K562 (cell line): ENCODE results near the gene SLC35B1. TPM values are rescaled to one million over a fixed set of nuclear protein-coding genes. Genes with fewer than 3 reads are reported as not detected.
A peak's percentile ranks its signal among the peaks of the same experiment; 100 is the strongest.

Experiments
- BRCA1 ChIP-seq, 2 experiments: fragments of 450-650 bp in 1 of 2; sonication (generic) in 1 of 2; formaldehyde crosslinking in 1 of 2; IDR thresholded peaks; 2 replicates each; pipeline versions ENCODE4 v1.5.0 to v1.6.1; 2017 to 2020; ENCODE audit warnings: mild to moderate bottlenecking in 1 of 2, missing genetic modification reagents in 1 of 2
- BRD4 ChIP-seq: fragments of 200-600 bp; sonication (generic); IDR thresholded peaks from 2 replicates; pipeline ENCODE4 v1.6.1; 2017; ENCODE audit warnings: inconsistent platforms
- CBFA2T2 ChIP-seq: fragments of 450-650 bp; conservative IDR thresholded peaks from 2 replicates; pipeline ENCODE4 v1.6.1; 2017; ENCODE audit warnings: mild to moderate bottlenecking
- CGGBP1 ChIP-seq: fragments of 250-450 bp; sonication (Bioruptor Pico); IDR thresholded peaks from 2 replicates; pipeline ENCODE4 v1.9.0; 2021; ENCODE audit warnings: mild to moderate bottlenecking
- DPF2 ChIP-seq: fragments of 450-650 bp; IDR thresholded peaks from 2 replicates; pipeline ENCODE4 v1.6.1; 2016
- FOXP1 ChIP-seq: sonication (generic); formaldehyde crosslinking; IDR thresholded peaks from 2 replicates; pipeline ENCODE4 v1.8.0; 2022; ENCODE audit warnings: mild to moderate bottlenecking, missing genetic modification reagents
- FOXP4 ChIP-seq: sonication (generic); formaldehyde crosslinking; IDR thresholded peaks from 2 replicates; pipeline ENCODE4 v1.8.0; 2022; ENCODE audit warnings: mild to moderate bottlenecking, missing genetic modification reagents, borderline replicate concordance
- GATAD2B ChIP-seq: fragments of 450-650 bp; IDR thresholded peaks from 2 replicates; pipeline ENCODE4 v1.6.1; 2017; ENCODE audit warnings: mild to moderate bottlenecking, borderline replicate concordance
- HNRNPUL1 ChIP-seq: fragments of 200-400 bp; formaldehyde crosslinking; IDR thresholded peaks from 2 replicates; pipeline ENCODE4 v1.6.1; 2017; ENCODE audit warnings: low read length
- KAT7 ChIP-seq: sonication (generic); formaldehyde crosslinking; IDR thresholded peaks from 2 replicates; pipeline ENCODE4 v1.8.0; 2022; ENCODE audit warnings: missing genetic modification reagents, mild to moderate bottlenecking, borderline replicate concordance
- KLF10 ChIP-seq: fragments of 250-450 bp; sonication (Bioruptor Pico); IDR thresholded peaks from 2 replicates; pipeline ENCODE4 v1.6.1; 2021; ENCODE audit warnings: matching md5 sums
- MECOM ChIP-seq: fragments of 250-450 bp; sonication (Bioruptor Pico); IDR thresholded peaks from 2 replicates; pipeline ENCODE4 v1.8.0; 2022; ENCODE audit warnings: inconsistent platforms
- NCOA2 ChIP-seq, 2 experiments: fragments of 450-650 bp; IDR thresholded peaks; 2 replicates each; pipeline ENCODE4 v1.6.1; 2018; ENCODE audit warnings: mild to moderate bottlenecking in 2 of 2, moderate library complexity in 1 of 2; ENCODE audit not compliant: partially characterized antibody in 2 of 2
- NFXL1 ChIP-seq: fragments of 450-650 bp; formaldehyde crosslinking; IDR thresholded peaks from 2 replicates; pipeline ENCODE4 v1.4.0; 2021; ENCODE audit warnings: mild to moderate bottlenecking
- POLR2B ChIP-seq: fragments of 450-650 bp; IDR thresholded peaks from 2 replicates; pipeline ENCODE4 v1.6.1; 2018; ENCODE audit warnings: low read depth; ENCODE audit not compliant: partially characterized antibody
- RBBP5 ChIP-seq: fragments of 200-600 bp; sonication (generic); IDR thresholded peaks from 2 replicates; pipeline ENCODE4 v1.6.1; 2012; ENCODE audit warnings: borderline replicate concordance, mild to moderate bottlenecking, low read length, control low read depth, inconsistent platforms; ENCODE audit not compliant: insufficient read depth, poor library complexity, severe bottlenecking
- RFX1 ChIP-seq: fragments of 450-650 bp; IDR thresholded peaks from 2 replicates; pipeline ENCODE4 v1.6.1; 2016; ENCODE audit warnings: mild to moderate bottlenecking, moderate library complexity
- SIRT6 ChIP-seq: IDR thresholded peaks from one replicate; pipeline ENCODE4 v1.6.1; 2012; ENCODE audit warnings: low read depth, mild to moderate bottlenecking, control low read depth, inconsistent platforms, low read length, moderate library complexity
- SMAD4 ChIP-seq: fragments of 250-450 bp; sonication (Bioruptor Pico); conservative IDR thresholded peaks from 2 replicates; pipeline ENCODE4 v1.8.0; 2021; ENCODE audit warnings: inconsistent platforms, mild to moderate bottlenecking, moderate library complexity
- SP2 ChIP-seq: IDR thresholded peaks from 2 replicates; pipeline ENCODE4 v1.6.1; 2011; ENCODE audit warnings: mild to moderate bottlenecking, low read depth, low read length, moderate library complexity; ENCODE audit not compliant: poor library complexity, severe bottlenecking; ENCODE audit errors: extremely low read depth
- SPI1 ChIP-seq: IDR thresholded peaks from 2 replicates; pipeline ENCODE4 v1.6.1; 2011; ENCODE audit warnings: low read depth, low read length, control low read depth, borderline replicate concordance
- TRIM28 ChIP-seq: fragments of 450-650 bp; IDR thresholded peaks from 2 replicates; pipeline ENCODE4 v1.6.1; 2017
- WHSC1 ChIP-seq: IDR thresholded peaks from one replicate; pipeline ENCODE4 v1.6.1; 2012; ENCODE audit warnings: low read length, control low read depth, inconsistent platforms
- ZFP30 ChIP-seq: fragments of 250-450 bp; sonication (Bioruptor Pico); IDR thresholded peaks from 2 replicates; pipeline ENCODE4 v1.8.0; 2022; ENCODE audit warnings: moderate library complexity, mild to moderate bottlenecking, inconsistent platforms, borderline replicate concordance
- ZNF134 ChIP-seq: fragments of 250-450 bp; sonication (Bioruptor Pico); conservative IDR thresholded peaks from 2 replicates; pipeline ENCODE4 v1.4.0; 2020
- ZNF224 ChIP-seq: sonication (generic); formaldehyde crosslinking; IDR thresholded peaks from 2 replicates; pipeline ENCODE4 v1.8.0; 2022; ENCODE audit warnings: mild to moderate bottlenecking, missing genetic modification reagents
- ZNF740 ChIP-seq, 3 experiments: fragments of 200-800 bp in 1 of 3; sonication (Bioruptor generic) in 1 of 3; sonication (generic) in 1 of 3; formaldehyde crosslinking in 1 of 3; IDR thresholded peaks; 2 replicates each; pipeline versions ENCODE4 v1.6.1 to v1.8.0; 2016 to 2022; ENCODE audit warnings: mild to moderate bottlenecking in 2 of 3, missing compliant biosample characterization in 2 of 3, missing genetic modification characterization in 2 of 3, missing genetic modification reagents in 1 of 3
- polyA plus RNA-seq, 8 experiments: library from polyadenylated mRNA; depleted of rRNA in 4 of 8; stranded (reverse) in 5 of 8; unstranded in 3 of 8; fragments of >200 nt; fragmentation: Nextera tagmentation in 2 of 8; fragmentation: Illumina TruSeq in 1 of 8; extraction: Ambion mirVana in 2 of 8; extraction: Trizol in 1 of 8; gene quantifications; 2 replicates each; pipeline versions ENCODE4 v1.2.1 to v1.2.3, GENCODE V29; 2011 to 2014; ENCODE audit warnings: inconsistent platforms in 1 of 8, missing spikeins in 1 of 8
- total RNA-seq, 7 experiments: library from RNA; depleted of rRNA in 6 of 7; stranded (reverse); fragments of >200 nt in 6 of 7; fragmentation: Illumina TruSeq in 2 of 7; extraction: Trizol in 2 of 7; gene quantifications; 2 replicates each; pipeline versions ENCODE4 v1.2.1 to v1.2.3, GENCODE V29; 2011 to 2021; ENCODE audit warnings: low replicate concordance in 1 of 7

The SLC35B1 gene
- total and polyA plus RNA-seq, 9 of the 15 experiments (the other 6 are each of a cell fraction or from before 2014, with no cell fraction given) = 51.4 to 87.9 (median 66.3) TPM

GRCh38 chr17:49739641-49740271 lies 32.0 kb upstream of the SLC35B1 start (continued):
- TF ChIP-seq ZFP30 (CRISPR knock-in tag) = no peak
- peak; percentile 100 for TF ChIP-seq DPF2
- TF ChIP-seq ZNF224 (CRISPR knock-in tag) = no peak
- no peak for TF ChIP-seq KLF10 (CRISPR knock-in tag)
- TF ChIP-seq WHSC1 = no peak
- TF ChIP-seq FOXP1 (CRISPR knock-in tag) = peak; percentile 100
- TF ChIP-seq SPI1 = 0 out of 2 replicates have a peak, but pooled peaks have one; percentile 48
- TF ChIP-seq FOXP4 (CRISPR knock-in tag) = peak; percentile 99
- no peak for TF ChIP-seq SP2
- peak; percentile 94 to 95 for TF ChIP-seq NCOA2 (IDR thresholded peaks at IDR 0.05; ENCODE audit: partially characterized antibody in 2 of 2)
- peak; percentile 85 for TF ChIP-seq GATAD2B
- no peak for TF ChIP-seq BRD4
- TF ChIP-seq SIRT6 = no peak
- TF ChIP-seq TRIM28 = peak; percentile 73; the same call in 1 of the 2 replicates
- TF ChIP-seq ZNF134 = peak; percentile 77
- peak; percentile 82; the same call in 1 of the 2 replicates for TF ChIP-seq NFXL1 (CRISPR knock-in tag)
- TF ChIP-seq CGGBP1 (CRISPR knock-in tag) = no peak
- TF ChIP-seq ZNF740 (CRISPR knock-in tag; IDR thresholded peaks at IDR 0.05) = no peak
- peak in 1 of 2 experiments; percentile 64; a peak in 1 of 4 replicates for TF ChIP-seq ZNF740 (tag; IDR thresholded peaks at IDR 0.05)
- TF ChIP-seq SMAD4 (CRISPR knock-in tag) = peak; percentile 99
- TF ChIP-seq RBBP5 = peak; percentile 44
- peak; percentile 76; the same call in 1 of the 2 replicates for TF ChIP-seq HNRNPUL1
- TF ChIP-seq CBFA2T2 = peak; percentile 100
- peak; percentile 61; the same call in 1 of the 2 replicates for TF ChIP-seq KAT7 (CRISPR knock-in tag)
- TF ChIP-seq RFX1 = peak; percentile 61
- TF ChIP-seq POLR2B = peak; percentile 42
- peak; percentile 91 for TF ChIP-seq MECOM (CRISPR knock-in tag)
- TF ChIP-seq BRCA1 (IDR thresholded peaks at IDR 0.05) = no peak
- no peak for TF ChIP-seq BRCA1 (CRISPR knock-in tag; IDR thresholded peaks at IDR 0.05)
